H9 (cell line): Measurements from ENCODE around the gene AMACR. TPM values are rescaled to one million over a fixed set of nuclear protein-coding genes. Genes with fewer than 3 reads are reported as not detected.

Experiments
- DNase-seq: peaks from one replicate; pipeline ENCODE4 v3.0.0-alpha.2; 2017
- H2AFZ ChIP-seq: one replicate; pipeline ENCODE4 v1.6.1; 2013; ENCODE audit warnings: mild to moderate bottlenecking, low read length, control low read depth, moderate library complexity
- H2AK5ac ChIP-seq: 2 replicates; pipeline ENCODE4 v1.6.1; 2013; ENCODE audit warnings: low read length, control low read depth, mixed read lengths; ENCODE audit not compliant: insufficient read length
- H2BK120ac ChIP-seq: one replicate; pipeline ENCODE4 v1.6.1; 2013; ENCODE audit warnings: low read depth, mild to moderate bottlenecking, low read length, control low read depth, inconsistent platforms; ENCODE audit not compliant: poor library complexity, severe bottlenecking
- H2BK12ac ChIP-seq: 2 replicates; pipeline ENCODE4 v1.6.1; 2013; ENCODE audit warnings: low read length, control low read depth, mixed read lengths, low read depth; ENCODE audit not compliant: insufficient read length
- H2BK15ac ChIP-seq: 2 replicates; pipeline ENCODE4 v1.6.1; 2013; ENCODE audit warnings: low read depth, low read length, control low read depth
- H2BK20ac ChIP-seq: one replicate; pipeline ENCODE4 v1.6.1; 2013; ENCODE audit warnings: low read depth, mild to moderate bottlenecking, low read length, control low read depth, inconsistent platforms; ENCODE audit not compliant: poor library complexity, severe bottlenecking
- H2BK5ac ChIP-seq: 2 replicates; pipeline ENCODE4 v1.6.1; 2013; ENCODE audit warnings: low read length, control low read depth, mixed read lengths; ENCODE audit not compliant: insufficient read length
- H3K14ac ChIP-seq: 2 replicates; pipeline ENCODE4 v1.6.1; 2013; ENCODE audit warnings: low read length, control low read depth; ENCODE audit not compliant: insufficient read depth
- H3K18ac ChIP-seq: 2 replicates; pipeline ENCODE4 v1.6.1; 2013; ENCODE audit warnings: low read depth, mild to moderate bottlenecking, mixed read lengths, low read length, control low read depth; ENCODE audit not compliant: insufficient read length
- H3K23ac ChIP-seq: 2 replicates; pipeline ENCODE4 v1.6.1; 2013; ENCODE audit warnings: low read length, control low read depth, mixed read lengths, low read depth; ENCODE audit not compliant: insufficient read length
- H3K23me2 ChIP-seq: 2 replicates; pipeline ENCODE4 v1.6.1; 2013; ENCODE audit warnings: low read depth, mild to moderate bottlenecking, mixed read lengths, low read length, control low read depth; ENCODE audit not compliant: insufficient read length, poor library complexity, severe bottlenecking
- H3K27ac ChIP-seq: 2 replicates; pipeline ENCODE4 v1.5.1; 2013; ENCODE audit warnings: low read length, control low read depth, mixed read lengths, low read depth; ENCODE audit not compliant: insufficient read length
- H3K27me3 ChIP-seq: 2 replicates; pipeline ENCODE4 v1.6.1; 2013; ENCODE audit warnings: low read length, control low read depth, inconsistent platforms; ENCODE audit not compliant: insufficient read depth
- H3K4ac ChIP-seq: 2 replicates; pipeline ENCODE4 v1.6.1; 2013; ENCODE audit warnings: low read depth, mild to moderate bottlenecking, control low read depth, inconsistent platforms, low read length, moderate library complexity
- H3K4me1 ChIP-seq: 2 replicates; pipeline ENCODE4 v1.6.1; 2013; ENCODE audit warnings: low read length, control low read depth, inconsistent platforms; ENCODE audit not compliant: insufficient read depth
- H3K4me2 ChIP-seq: 2 replicates; pipeline ENCODE4 v1.6.1; 2013; ENCODE audit warnings: low read length, control low read depth, mixed read lengths; ENCODE audit not compliant: insufficient read length, insufficient read depth
- H3K56ac ChIP-seq: 2 replicates; pipeline ENCODE4 v1.6.1; 2013; ENCODE audit warnings: low read depth, mild to moderate bottlenecking, mixed read lengths, low read length, control low read depth; ENCODE audit not compliant: insufficient read length
- H3K79me1 ChIP-seq: 2 replicates; pipeline ENCODE4 v1.6.1; 2013; ENCODE audit warnings: low read depth, mild to moderate bottlenecking, moderate library complexity, low read length, control low read depth, inconsistent platforms; ENCODE audit not compliant: insufficient read depth, poor library complexity, severe bottlenecking
- H3K79me2 ChIP-seq: 2 replicates; pipeline ENCODE4 v1.6.1; 2013; ENCODE audit warnings: low read length, control low read depth, inconsistent platforms; ENCODE audit not compliant: insufficient read depth
- H3K9ac ChIP-seq: 2 replicates; pipeline ENCODE4 v1.6.1; 2013; ENCODE audit warnings: low read length, control low read depth, mixed read lengths; ENCODE audit not compliant: insufficient read length; ENCODE audit errors: extremely low read depth
- H3K9me3 ChIP-seq: one replicate; pipeline ENCODE4 v1.6.1; 2013; ENCODE audit warnings: low read depth, low read length, inconsistent platforms; ENCODE audit not compliant: control insufficient read depth
- H3T11ph ChIP-seq: one replicate; pipeline ENCODE4 v1.6.1; 2013; ENCODE audit warnings: mild to moderate bottlenecking, low read length, control low read depth, inconsistent platforms
- H4K20me1 ChIP-seq: one replicate; pipeline ENCODE4 v1.6.1; 2013; ENCODE audit not compliant: control insufficient read depth, insufficient read length, insufficient read depth
- H4K5ac ChIP-seq: 2 replicates; pipeline ENCODE4 v1.6.1; 2013; ENCODE audit warnings: low read depth, mild to moderate bottlenecking, mixed read lengths, low read length, control low read depth; ENCODE audit not compliant: insufficient read length
- H4K8ac ChIP-seq: replicated peaks from 2 replicates; pipeline ENCODE4 v1.6.1; 2013; ENCODE audit warnings: low read length, control low read depth, mixed read lengths, low read depth; ENCODE audit not compliant: insufficient read length
- H4K91ac ChIP-seq: 2 replicates; pipeline ENCODE4 v1.6.1; 2013; ENCODE audit warnings: low read depth, mild to moderate bottlenecking, moderate library complexity, mixed read lengths, low read length, control low read depth; ENCODE audit not compliant: insufficient read length
- H3K27ac Mint-ChIP-seq, 3 experiments: 2 replicates in 2 of 3; 3 replicates in 1 of 3; pipeline ENCODE4 v1.8.0; 2020 to 2021; ENCODE audit warnings: mixed read lengths in 3 of 3, mild to moderate bottlenecking in 1 of 3, moderate library complexity in 1 of 3
- H3K27me3 Mint-ChIP-seq: 2 replicates; pipeline ENCODE4 v1.8.0; 2021; ENCODE audit warnings: low read depth, mild to moderate bottlenecking, moderate library complexity, mixed read lengths
- H3K36me3 Mint-ChIP-seq, 3 experiments: 2 replicates in 2 of 3; 3 replicates in 1 of 3; pipeline ENCODE4 v1.8.0; 2020 to 2021; ENCODE audit warnings: low read depth in 3 of 3, mixed read lengths in 3 of 3; ENCODE audit not compliant: insufficient read depth in 1 of 3
- H3K4me1 Mint-ChIP-seq, 2 experiments: 2 replicates each; pipeline ENCODE4 v1.8.0; 2020; ENCODE audit warnings: mixed read lengths in 2 of 2
- H3K4me3 Mint-ChIP-seq, 2 experiments: 2 replicates in 1 of 2; 3 replicates in 1 of 2; pipeline ENCODE4 v1.8.0; 2020 to 2021; ENCODE audit warnings: mild to moderate bottlenecking in 2 of 2, mixed read lengths in 2 of 2, moderate library complexity in 1 of 2
- H3K9me3 Mint-ChIP-seq, 2 experiments: 2 replicates in 1 of 2; 3 replicates in 1 of 2; pipeline ENCODE4 v1.8.0; 2020; ENCODE audit warnings: mild to moderate bottlenecking in 2 of 2, mixed read lengths in 2 of 2, moderate library complexity in 1 of 2
- CTCF ChIP-seq: fragments of 200-600 bp; sonication (generic); conservative IDR thresholded peaks from 3 replicates; pipeline ENCODE4 v1.8.0; 2021; ENCODE audit warnings: antibody characterized with exemption, mild to moderate bottlenecking
- WGBS: extraction: QIAGEN DNeasy Blood & Tissue Kit; methylation state at CpG from one replicate; pipeline ENCODE4 v1.1.7; 2013; ENCODE audit warnings: missing lambda C conversion rate, low lambda C conversion rate, mixed read lengths; ENCODE audit not compliant: insufficient read length; ENCODE audit errors: extremely low coverage; 5-methylcytosine and 5-hydroxymethylcytosine counted together
- total RNA-seq: library from RNA; stranded (reverse); gene quantifications from 2 replicates; pipeline ENCODE4 v1.2.1, GENCODE V29; 2021

Gene AMACR
- total RNA-seq, 1 experiment from 2014 or later = 9.7 TPM

GRCh38 chr5:33985447-33985846, 22.4 kb downstream of the AMACR start:
- no peak overlapping the region for H3K23ac ChIP-seq
- no peak overlapping the region for H3K27ac ChIP-seq
- TF ChIP-seq CTCF = no peak
- H3K18ac ChIP-seq = no peak overlapping the region
- H4K91ac ChIP-seq = no peak overlapping the region
- H3K56ac ChIP-seq = no peak overlapping the region
- no peak overlapping the region for H3K14ac ChIP-seq
- no peaks in the 10 kb centered on the region; the same call in 1 of the 2 replicates for H3K4me1 ChIP-seq
- H3K27me3 ChIP-seq = no peaks in the 10 kb centered on the region
- H3K9ac ChIP-seq = no peak overlapping the region
- H2BK5ac ChIP-seq = no peak overlapping the region
- H3K4me2 ChIP-seq = no peak overlapping the region
- H2BK15ac ChIP-seq = no peak overlapping the region
- H3K36me3 Mint-ChIP-seq = peaks cover 15 to 21% (median 16%) of the 10 kb centered on the region in 3 experiments; a peak in 6 of 7 replicates
- H3K4me1 Mint-ChIP-seq = peaks cover 0 to 11% of the 10 kb centered on the region in 2 experiments; a peak in 1 of 4 replicates
- no peak overlapping the region for H3T11ph ChIP-seq
- no peak overlapping the region for H2BK120ac ChIP-seq
- no peak overlapping the region for H2AFZ ChIP-seq
- no peaks in the 10 kb centered on the region for H3K79me2 ChIP-seq
- no peak overlapping the region for H3K4ac ChIP-seq
- H3K9me3 Mint-ChIP-seq = no peaks in the 10 kb centered on the region
- DNase-seq = no peak
- H2AK5ac ChIP-seq = no peak overlapping the region
- H2BK12ac ChIP-seq = no peak overlapping the region
- 100% methylated on average over 3 of the region's 6 CpGs for WGBS
- H4K8ac ChIP-seq = no peak overlapping the region
- H3K23me2 ChIP-seq = no peaks in the 10 kb centered on the region
- no peak overlapping the region for H2BK20ac ChIP-seq
- H3K27me3 Mint-ChIP-seq = no peaks in the 10 kb centered on the region
- no peak overlapping the region for H3K27ac Mint-ChIP-seq
- H3K79me1 ChIP-seq = no peaks in the 10 kb centered on the region
- H4K5ac ChIP-seq = no peak overlapping the region
- H3K4me3 Mint-ChIP-seq = no peak overlapping the region
- H4K20me1 ChIP-seq = no peaks in the 10 kb centered on the region
- H3K9me3 ChIP-seq = peaks cover 8% of the 10 kb centered on the region
